Psoas muscle (tissue), 8 donors: ENCODE data around the gene MX2. TPM values are rescaled to one million over a fixed set of nuclear protein-coding genes. Genes with fewer than 3 reads are reported as not detected.

Source experiments
- ATAC-seq, 4 donors: fragments of 200-7000 bp; cut with Tn5 transposase; one replicate each; pipeline ENCODE4 v1.9.1; 2020; ENCODE audit warnings: moderate library complexity in 3 of 4, mild to moderate bottlenecking in 2 of 4
- DNase-seq, 2 donors: peaks; one replicate each; pipeline ENCODE4 v3.0.0-alpha.2; 2020
- H3K27ac ChIP-seq: fragments of 200-600 bp; one replicate; pipeline ENCODE4 v1.8.0; 2022
- H3K27me3 ChIP-seq, 3 donors: fragments of 200-600 bp in 1 of 3; one replicate each; pipeline versions ENCODE4 v1.6.1 to v1.8.0; 2013 to 2022; ENCODE audit warnings: low read length in 2 of 3, mild to moderate bottlenecking in 2 of 3, moderate library complexity in 1 of 3; ENCODE audit not compliant: insufficient read depth in 3 of 3
- H3K36me3 ChIP-seq, 2 donors: fragments of 200-600 bp in 1 of 2; one replicate each; pipeline versions ENCODE4 v1.6.1 to v1.8.0; 2013 to 2022; ENCODE audit warnings: low read depth in 1 of 2, mild to moderate bottlenecking in 1 of 2, moderate library complexity in 1 of 2; ENCODE audit not compliant: insufficient read depth in 1 of 2
- H3K4me1 ChIP-seq: fragments of 200-600 bp; one replicate; pipeline ENCODE4 v1.8.0; 2022
- H3K4me3 ChIP-seq: fragments of 200-600 bp; one replicate; pipeline ENCODE4 v1.8.0; 2022; ENCODE audit warnings: mild to moderate bottlenecking
- H3K9me3 ChIP-seq: fragments of 200-600 bp; one replicate; pipeline ENCODE4 v1.8.0; 2022
- CTCF ChIP-seq: fragments of 200-600 bp; IDR thresholded peaks from one replicate; pipeline ENCODE4 v1.8.0; 2022; ENCODE audit warnings: antibody characterized with exemption
- WGBS, 3 donors: extraction: QIAGEN DNeasy Blood & Tissue Kit; methylation state at CpG; one replicate each; pipeline versions ENCODE4 v1.1.6 to v1.1.7; 2013; 5-methylcytosine and 5-hydroxymethylcytosine counted together
- intact Hi-C, 2 donors: fragments of 100-400 bp; cut with DNase I; formaldehyde crosslinking; loops; one replicate each; pipeline versions ENCODE4 v1.11.0 to v1.14.2; 2022
- polyA plus RNA-seq, 3 donors: library from polyadenylated mRNA; stranded (reverse); fragments of 200-250 nt; gene quantifications; one replicate each; pipeline ENCODE4 v1.2.3, GENCODE V29; 2013
- total RNA-seq, 4 donors: library from RNA; stranded (reverse); fragmentation: NEBNext Ultra II Directional in 2 of 4; extraction: Animal tissue kit (Norgen Biotek cat#: 25700) in 2 of 4; gene quantifications; one replicate each; pipeline versions ENCODE4 v1.2.1 to v1.2.4, GENCODE V29; 2021 to 2023
- donor health status: healthy with polysubstance abuse.
- donor health status: DM: no; HTN: no; CAD: no; lungs with moderate emphysema.
- donor health status: Bipolar disorder and iron deficiency.
- donor health status: healthy.
- donor health status: DM: yes; HTN: yes; CAD: no.
- donor health status: DM: no; HTN: no; CAD: no.
- donor health status: DM: no; HTN: no; CAD: no.
- donor health status: DM: yes; HTN: yes; CAD: no.

The MX2 gene
- total and polyA plus RNA-seq, 7 donors: 1.2 to 3.6 (median 2.7) TPM

GRCh38 chr21:41388259-41388658, 26.4 kb downstream of the MX2 start:
- no peaks in the 10 kb centered on the region for H3K4me1 ChIP-seq
- H3K27ac ChIP-seq: no peak overlapping the region

GRCh38 chr21:41390043-41390639, 28.3 kb downstream of the MX2 start:
- H3K27ac ChIP-seq: no peak overlapping the region
- ATAC-seq (no peak), DNase-seq (no peak)
- 86 to 89% (median 87%) methylated on average over 17 of the region's 17 CpGs for WGBS, 3 donors
- intact Hi-C loops: no loop called here
- no peaks in the 10 kb centered on the region for H3K9me3 ChIP-seq
- no peak for TF ChIP-seq CTCF
- no peaks in the 10 kb centered on the region for H3K36me3 ChIP-seq
- H3K4me1 ChIP-seq: no peaks in the 10 kb centered on the region
- no peaks in the 10 kb centered on the region for H3K27me3 ChIP-seq
- no peak overlapping the region for H3K4me3 ChIP-seq

More at GRCh38 chr21:41388259-41388658, 26.4 kb downstream of the MX2 start:
- Histone ChIP-seq H3K9me3 (no peaks in the 10 kb centered on the region), H3K36me3 (no peaks in the 10 kb centered on the region), H3K27me3 (no peaks in the 10 kb centered on the region), H3K4me3 (no peak overlapping the region)
- WGBS, 3 donors: 94 to 95% (median 95%) methylated on average over 14 of the region's 14 CpGs
- intact Hi-C loops: no loop called here
- no peak for TF ChIP-seq CTCF
- DNase-seq (no peak), ATAC-seq (no peak)

GRCh38 chr21:41393876-41394465, 32.1 kb downstream of the MX2 start:
- Histone ChIP-seq H3K4me1 (no peaks in the 10 kb centered on the region), H3K36me3 (no peaks in the 10 kb centered on the region), H3K9me3 (no peaks in the 10 kb centered on the region), H3K27me3 (no peaks in the 10 kb centered on the region), H3K27ac (no peak overlapping the region), H3K4me3 (no peak overlapping the region)
- WGBS, 3 donors: 83 to 91% (median 83%) methylated on average over 8 of the region's 8 CpGs
- DNase-seq (no peak), ATAC-seq (no peak)
- no peak for TF ChIP-seq CTCF
- intact Hi-C loops: no loop called here

GRCh38 chr21:41396558-41397075, 34.8 kb downstream of the MX2 start:
- DNase-seq (peak; percentile 37 to 65), ATAC-seq (no peak)
- TF ChIP-seq CTCF: no peak
- Histone ChIP-seq H3K27ac (no peak overlapping the region), H3K9me3 (no peaks in the 10 kb centered on the region), H3K4me3 (no peak overlapping the region), H3K27me3 (no peaks in the 10 kb centered on the region), H3K4me1 (no peaks in the 10 kb centered on the region), H3K36me3 (no peaks in the 10 kb centered on the region)
- intact Hi-C loops: no loop called here
- WGBS, 3 donors: 64 to 67% (median 65%) methylated on average over 7 of the region's 7 CpGs
